ENCODE measurements around the gene BCL7A.
"Not testable (repeated sequence)": the region's sequence is repeated elsewhere in the genome, so short reads cannot be mapped to it uniquely, and the experiment has no call there.

BCL7A gene

DNA sequence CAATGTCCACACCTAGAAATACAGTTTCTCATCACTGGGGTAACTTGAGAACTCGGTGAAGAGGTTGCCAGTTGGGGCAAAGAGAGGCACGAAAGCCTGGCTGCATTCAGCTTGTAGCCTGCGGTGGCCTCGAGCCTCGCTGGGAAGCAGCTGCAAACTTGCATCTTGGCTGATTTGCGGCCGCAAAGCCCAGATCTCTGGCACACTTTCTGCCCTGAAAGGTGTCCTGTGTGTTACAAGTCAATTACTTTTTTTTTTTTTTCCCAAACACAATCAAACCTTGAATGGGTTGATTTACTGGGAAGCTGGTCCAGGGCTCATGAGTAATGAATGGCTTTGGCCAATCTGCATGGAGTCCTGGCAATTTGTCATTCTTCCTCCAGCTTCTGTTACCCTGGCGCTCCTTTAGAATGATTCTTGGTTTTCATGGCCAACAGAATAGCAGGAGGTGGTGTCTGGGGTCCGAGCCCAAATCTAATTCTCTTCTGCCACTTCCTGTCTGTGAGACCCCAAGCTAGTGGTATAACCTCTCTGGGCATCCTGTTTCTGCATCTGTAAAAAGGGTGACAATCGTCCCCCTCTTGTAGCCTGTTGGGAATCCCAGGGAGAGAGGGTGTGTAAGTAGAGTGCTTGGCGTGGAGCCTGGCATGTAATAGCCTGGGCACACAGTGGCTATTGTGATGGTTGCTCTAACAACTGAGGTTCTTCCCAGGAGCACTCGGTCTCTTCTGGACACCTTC, 6.7 kb downstream of the BCL7A start:
- no peak for DNase-seq

- DNase-seq, result no peak
These were observed 7.3 kb downstream of the BCL7A start for GRCh38 chr12:122028905-122029560.

DNA sequence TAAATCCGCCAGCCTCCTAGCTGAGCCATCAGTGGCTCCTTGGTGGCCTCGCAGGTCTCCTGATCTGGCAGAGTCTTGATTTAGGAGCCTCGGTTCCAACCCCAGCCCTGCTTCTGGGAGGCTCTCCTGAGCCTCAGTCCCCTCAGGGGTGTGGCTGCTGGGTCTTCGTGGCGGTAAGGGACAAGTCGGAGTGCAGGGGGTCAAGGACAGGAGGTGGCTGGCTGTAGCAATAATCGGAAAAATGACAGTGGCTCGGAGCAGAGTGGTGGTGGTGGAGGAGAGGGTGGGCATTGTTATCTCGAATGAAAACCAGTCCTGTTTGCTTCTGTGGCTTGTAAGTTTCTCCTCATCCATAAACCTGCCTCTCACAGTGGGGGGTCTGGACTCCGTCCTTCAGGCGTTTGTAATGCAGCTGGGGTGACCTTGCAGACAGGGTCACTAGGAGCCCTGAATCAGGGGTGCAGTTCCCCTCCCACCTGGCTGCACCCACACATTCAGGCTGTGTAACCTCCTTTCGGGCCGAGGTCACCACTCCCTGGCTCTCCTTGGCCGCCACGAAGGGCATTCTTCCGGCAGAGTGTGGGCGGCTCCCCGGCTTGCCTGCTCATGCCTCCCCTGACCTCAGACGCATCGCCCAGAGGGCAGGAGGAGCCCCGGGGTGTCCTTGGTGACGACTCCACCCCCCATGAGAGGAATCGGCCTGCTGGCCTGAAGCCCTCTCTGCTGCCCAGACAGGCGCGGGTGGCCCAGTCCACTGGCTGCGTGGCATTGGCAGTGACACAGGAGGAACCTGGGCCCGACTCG, 8.1 kb downstream of the BCL7A start:
- no peak for DNase-seq

DNA sequence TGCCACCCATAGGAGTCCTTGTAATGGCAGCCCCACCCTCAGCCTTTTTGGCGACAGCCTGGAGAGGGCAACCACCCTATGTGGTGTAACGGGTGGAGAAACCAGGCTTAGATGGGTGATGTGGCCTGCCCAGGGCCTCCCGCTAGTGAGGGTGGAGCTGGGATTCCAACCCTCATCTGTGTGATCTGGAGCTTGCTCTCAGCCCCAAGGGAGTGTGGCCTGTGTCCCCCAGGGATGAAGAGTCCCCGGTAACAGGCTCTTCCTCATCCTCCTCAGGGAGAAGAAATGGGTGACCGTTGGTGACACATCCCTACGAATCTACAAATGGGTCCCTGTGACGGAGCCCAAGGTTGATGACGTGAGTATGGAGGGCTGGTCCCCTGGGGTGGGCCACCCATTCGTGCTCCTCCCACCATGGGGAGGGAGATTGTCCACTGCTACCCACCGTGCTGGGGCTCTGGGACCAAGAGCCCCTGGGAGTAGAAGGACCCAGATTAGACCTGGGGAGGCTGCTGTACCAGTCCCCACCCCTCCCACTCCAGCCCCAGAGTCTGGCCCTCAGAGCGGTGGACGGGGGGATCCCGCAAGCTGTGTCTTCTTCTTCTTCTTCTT, 8.8 kb downstream of the BCL7A start:
- no peak for DNase-seq

GRCh38 chr12:122031342-122032216, 9.9 kb downstream of the BCL7A start:
- DNase-seq, result no peak

- no peak for DNase-seq
These were observed 10.9 kb downstream of the BCL7A start for GRCh38 chr12:122032580-122032979.

GRCh38 chr12:122035292-122035691, 13.6 kb downstream of the BCL7A start:
- DNase-seq, result no peak

GRCh38 chr12:122036153-122036552, 14.5 kb downstream of the BCL7A start:
- DNase-seq, result no peak

- no peak for DNase-seq
These were observed 19.1 kb downstream of the BCL7A start for GRCh38 chr12:122040579-122041386.

DNA sequence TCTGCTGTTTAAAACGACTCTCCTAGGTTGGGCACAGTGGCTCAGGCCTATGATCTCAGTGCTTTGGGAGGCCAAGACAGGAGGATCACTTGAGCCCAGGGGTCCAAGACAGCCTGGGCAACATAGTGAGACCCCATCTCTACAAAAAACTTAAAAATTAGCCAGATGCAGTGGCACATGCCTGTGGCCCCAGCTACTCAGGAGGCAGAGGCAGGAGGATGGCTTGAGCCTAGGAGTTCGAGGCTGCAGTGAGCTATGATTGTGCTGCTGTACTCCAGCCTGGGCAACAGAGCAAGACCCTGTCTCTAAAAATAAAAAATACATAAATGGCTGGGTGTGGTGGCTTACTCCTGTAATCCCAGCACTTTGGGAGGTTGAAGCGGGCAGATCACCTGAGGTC, 19.8 kb downstream of the BCL7A start:
- DNase-seq, result not testable (repeated sequence)

DNA sequence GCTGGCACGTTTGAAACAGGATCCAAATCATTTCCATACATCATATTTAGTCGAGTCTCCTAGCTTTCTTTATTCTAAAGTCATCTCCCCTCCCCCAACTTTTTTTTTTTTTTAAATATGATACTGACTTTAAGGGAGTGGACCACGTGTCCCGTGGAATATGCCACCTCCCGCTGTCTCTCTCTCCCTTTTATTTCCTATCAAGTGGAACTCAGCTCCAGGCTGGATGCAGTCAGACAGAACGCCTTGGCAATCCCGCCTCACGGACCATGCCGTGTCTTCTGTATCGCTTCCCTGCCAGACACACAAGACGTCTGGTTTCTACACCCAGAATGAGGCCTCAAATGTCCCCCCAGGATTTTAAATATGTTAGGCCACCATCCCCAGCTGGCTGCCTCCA, 21.2 kb downstream of the BCL7A start:
- DNase-seq, result no peak

DNA sequence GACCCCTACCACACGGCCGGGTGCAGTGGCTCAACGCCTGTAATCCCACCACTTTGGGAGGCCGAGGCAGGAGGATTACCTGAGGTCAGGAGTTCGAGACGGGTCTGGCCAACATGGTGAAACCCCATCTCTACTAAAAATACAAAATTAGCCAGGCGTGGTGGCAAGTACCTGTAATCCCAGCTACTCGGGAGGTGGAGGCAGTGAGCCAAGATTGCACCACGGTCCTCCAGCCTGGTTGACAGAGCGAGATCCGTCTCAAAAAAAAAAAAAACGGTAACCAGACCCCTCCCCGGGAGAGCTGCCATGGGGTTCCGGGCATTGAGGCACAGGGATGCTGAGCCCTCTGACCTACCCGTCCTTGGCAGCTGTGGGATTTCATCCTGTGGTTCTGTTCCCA, 21.8 kb downstream of the BCL7A start:
- DNase-seq, result no peak

GRCh38 chr12:122045262-122045661, 23.6 kb downstream of the BCL7A start:
- no peak for DNase-seq

- no peak for DNase-seq
These were observed 24.5 kb downstream of the BCL7A start for GRCh38 chr12:122046145-122046544.

DNA sequence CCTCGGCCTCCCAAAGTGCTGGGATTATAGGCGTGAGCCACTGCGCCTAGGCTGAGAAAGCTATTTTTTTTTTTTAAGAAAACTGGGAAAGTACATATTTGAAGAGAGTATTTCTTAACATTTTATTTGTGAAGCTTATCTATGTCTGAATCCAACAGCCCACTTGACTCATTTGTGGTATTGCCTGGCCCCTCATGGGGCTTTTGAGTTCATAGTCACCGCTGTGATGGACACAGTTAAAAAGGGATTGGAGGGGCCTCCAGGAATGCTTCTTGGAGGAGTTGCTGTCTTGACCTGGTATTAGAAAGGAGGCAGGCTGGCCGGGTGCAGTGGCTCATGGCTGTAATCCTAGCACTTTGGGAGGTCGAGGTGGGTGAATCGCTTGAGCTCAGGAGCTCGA, 26.5 kb downstream of the BCL7A start:
- no peak for DNase-seq

GRCh38 chr12:122049827-122050226, 28.1 kb downstream of the BCL7A start:
- no peak for DNase-seq

DNA sequence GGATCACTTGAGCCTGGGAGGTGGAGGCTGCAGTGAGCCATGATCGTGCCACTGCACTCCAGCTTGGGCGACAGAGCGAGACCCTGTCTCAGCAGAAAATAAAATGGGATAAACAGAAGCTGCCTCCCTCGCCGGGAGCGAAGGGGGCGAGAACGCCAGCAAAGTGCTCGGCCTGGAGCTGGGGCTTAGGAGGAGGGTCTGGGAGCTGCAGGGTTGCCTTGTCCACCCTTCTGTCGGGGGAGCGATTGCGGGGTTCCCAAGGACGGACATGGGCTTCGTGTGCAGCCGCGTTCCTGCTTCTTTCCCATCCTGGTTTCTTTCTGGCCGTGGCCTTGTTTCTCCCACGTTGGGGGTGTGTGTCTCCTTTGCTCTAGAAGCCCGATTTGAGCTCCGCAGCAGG, 29.0 kb downstream of the BCL7A start:
- DNase-seq, result no peak

GRCh38 chr12:122051231-122051876, 29.7 kb downstream of the BCL7A start:
- no peak for DNase-seq

DNA sequence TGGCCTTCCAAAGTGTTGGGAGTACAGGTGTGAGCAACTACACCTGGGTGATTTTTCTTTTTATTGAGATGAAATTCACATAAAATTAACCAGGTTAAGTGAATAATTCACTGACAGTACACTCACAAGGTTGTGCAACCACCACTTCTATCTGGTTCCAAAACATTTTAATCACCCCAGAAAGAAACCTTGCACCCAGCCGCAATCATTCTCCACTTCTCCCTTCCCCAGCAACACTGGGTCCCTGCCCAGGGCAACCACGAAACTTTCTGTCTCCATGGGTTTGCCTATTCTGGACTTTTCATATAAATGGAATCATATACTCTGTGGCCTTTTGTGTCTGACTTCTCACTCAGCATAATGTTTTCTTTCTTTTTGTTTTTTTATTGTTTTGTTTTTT, 30.6 kb downstream of the BCL7A start:
- DNase-seq, result no peak

DNA sequence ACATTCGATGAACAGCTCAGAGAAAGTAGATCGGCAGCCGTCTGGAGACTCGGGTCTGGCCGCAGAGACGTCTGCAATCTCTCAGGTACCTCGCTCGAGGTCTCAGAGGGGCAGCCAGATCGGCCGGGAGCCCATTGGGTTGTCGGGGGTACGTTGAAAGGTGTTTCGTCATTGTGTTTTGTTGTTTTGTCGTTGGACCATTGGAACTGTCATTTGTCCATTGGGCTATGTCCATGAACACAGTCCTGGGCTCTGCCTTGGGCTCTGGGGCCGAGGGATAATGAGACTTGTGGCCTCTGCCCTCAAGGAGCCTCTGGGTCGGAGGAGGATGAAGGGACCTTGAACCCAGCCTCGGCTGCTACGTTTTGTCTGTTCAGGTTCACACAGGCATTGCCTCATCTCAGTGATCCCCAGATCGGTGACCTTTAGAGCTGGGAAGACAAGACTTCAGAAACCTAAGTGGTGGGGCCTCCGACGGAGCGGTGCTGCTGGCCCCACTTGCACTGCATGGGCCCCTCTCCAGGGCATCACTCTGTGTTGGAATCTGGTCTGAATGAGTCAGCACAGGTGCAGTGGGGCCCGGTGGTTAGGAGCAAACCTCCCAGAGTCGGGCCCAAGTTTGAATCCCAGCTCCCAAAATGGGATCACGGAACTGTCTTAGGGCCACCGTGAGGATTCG, 33.3 kb downstream of the BCL7A start:
- no peak for DNase-seq
